IMR-90 (cell line): Measurements from ENCODE around the gene ZNF587B. TPM values are rescaled to one million over a fixed set of nuclear protein-coding genes. Genes with fewer than 3 reads are reported as not detected.

ENCODE experiments used
- ATAC-seq: fragments of 200-7000 bp; cut with Tn5 transposase; 2 replicates; pipeline ENCODE4 v1.9.1; 2020; ENCODE audit warnings: low read depth, mild to moderate bottlenecking, moderate library complexity
- BruUV-seq: library from RNA; stranded (reverse); fragments of 400-500 nt; replicated peaks from 2 replicates; lab custom pipeline; 2021; lab: Mats Ljungman, UMichigan
- CTCF ChIA-PET: fragments of 300-600 bp; formaldehyde crosslinking; extraction: SDS; loops from one replicate; lab custom pipeline; 2021; ENCODE audit warnings: antibody characterized with exemption; lab: Yijun Ruan, JAX
- POLR2A ChIA-PET: fragments of 300-600 bp; sonication (Branson Sonifier 250); formaldehyde crosslinking; loops from one replicate; lab custom pipeline; 2022; ENCODE audit warnings: antibody characterized with exemption; ENCODE audit not compliant: unreplicated experiment; lab: Charles Lee
- DNase-seq: peaks from one replicate; pipeline ENCODE4 v3.0.0; 2013
- H2AFZ ChIP-seq: replicated peaks from 2 replicates; pipeline ENCODE3; 2013; ENCODE audit warnings: low read length, mild to moderate bottlenecking; ENCODE audit not compliant: poor library complexity
- H2AK5ac ChIP-seq: 2 replicates; pipeline ENCODE4 v1.6.1; 2013; ENCODE audit warnings: low read depth, low read length, inconsistent platforms
- H2AK9ac ChIP-seq: replicated peaks from 2 replicates; pipeline ENCODE3; 2013; ENCODE audit warnings: mild to moderate bottlenecking, low read depth, low read length, moderate library complexity; ENCODE audit not compliant: poor library complexity
- H2BK120ac ChIP-seq: 2 replicates; pipeline ENCODE4 v1.6.1; 2013; ENCODE audit warnings: low read depth, low read length, inconsistent platforms
- H2BK15ac ChIP-seq: 3 replicates; pipeline ENCODE4 v1.6.1; 2013; ENCODE audit warnings: low read depth, low read length, inconsistent platforms
- H2BK20ac ChIP-seq: 2 replicates; pipeline ENCODE4 v1.6.1; 2013; ENCODE audit warnings: low read depth, mild to moderate bottlenecking, inconsistent platforms, low read length, moderate library complexity
- H2BK5ac ChIP-seq: 2 replicates; pipeline ENCODE4 v1.6.1; 2013; ENCODE audit warnings: mild to moderate bottlenecking, low read depth, low read length, inconsistent platforms; ENCODE audit not compliant: poor library complexity, severe bottlenecking
- H3K14ac ChIP-seq: replicated peaks from 2 replicates; pipeline ENCODE4 v1.6.1; 2013; ENCODE audit warnings: low read depth, low read length, inconsistent platforms
- H3K18ac ChIP-seq: 2 replicates; pipeline ENCODE4 v1.6.1; 2013; ENCODE audit warnings: low read depth, low read length, control low read depth
- H3K23ac ChIP-seq: 2 replicates; pipeline ENCODE4 v1.6.1; 2013; ENCODE audit warnings: low read depth, low read length, inconsistent platforms
- H3K27ac ChIP-seq: 2 replicates; pipeline ENCODE4 v1.5.1; 2013; ENCODE audit warnings: mild to moderate bottlenecking, control low read depth, low read length; ENCODE audit not compliant: insufficient read depth
- H3K27me3 ChIP-seq: 2 replicates; pipeline ENCODE4 v1.6.1; 2013; ENCODE audit warnings: low read length; ENCODE audit not compliant: control insufficient read depth, insufficient read depth
- H3K36me3 ChIP-seq: 2 replicates; pipeline ENCODE4 v1.6.1; 2013; ENCODE audit warnings: low read length, mixed read lengths; ENCODE audit not compliant: control insufficient read depth, insufficient read depth
- H3K4ac ChIP-seq: 2 replicates; pipeline ENCODE4 v1.6.1; 2013; ENCODE audit warnings: low read depth, low read length, inconsistent platforms
- H3K4me1 ChIP-seq: 2 replicates; pipeline ENCODE4 v1.6.1; 2013; ENCODE audit warnings: low read length, mixed read lengths; ENCODE audit not compliant: control insufficient read depth, insufficient read depth
- H3K4me2 ChIP-seq: 2 replicates; pipeline ENCODE4 v1.6.1; 2013; ENCODE audit warnings: low read depth, mild to moderate bottlenecking, control low read depth, low read length, moderate library complexity
- H3K4me3 ChIP-seq: 2 replicates; pipeline ENCODE4 v1.5.1; 2013; ENCODE audit warnings: low read depth, mild to moderate bottlenecking, control low read depth, low read length, moderate library complexity; ENCODE audit not compliant: insufficient read depth
- H3K56ac ChIP-seq: 2 replicates; pipeline ENCODE4 v1.6.1; 2013; ENCODE audit warnings: low read length, inconsistent platforms; ENCODE audit not compliant: insufficient read depth; ENCODE audit errors: extremely low read depth
- H3K79me1 ChIP-seq, 2 experiments: 2 replicates each; pipeline ENCODE4 v1.6.1; 2013; ENCODE audit warnings: low read length in 2 of 2, inconsistent platforms in 1 of 2, low read depth in 1 of 2
- H3K9ac ChIP-seq: 2 replicates; pipeline ENCODE4 v1.6.1; 2013; ENCODE audit warnings: low read depth, low read length, control low read depth
- H3K9me1 ChIP-seq: 2 replicates; pipeline ENCODE4 v1.6.1; 2013; ENCODE audit warnings: low read length, inconsistent platforms; ENCODE audit not compliant: insufficient read depth
- H3K9me3 ChIP-seq: 2 replicates; pipeline ENCODE4 v1.6.1; 2013; ENCODE audit warnings: low read length; ENCODE audit not compliant: control insufficient read depth, insufficient read depth
- H4K20me1 ChIP-seq: 2 replicates; pipeline ENCODE4 v1.6.1; 2013; ENCODE audit warnings: low read length, inconsistent platforms; ENCODE audit not compliant: insufficient read depth
- H4K5ac ChIP-seq: 2 replicates; pipeline ENCODE4 v1.6.1; 2013; ENCODE audit warnings: mild to moderate bottlenecking, low read depth, low read length, control low read depth
- H4K8ac ChIP-seq, 2 experiments: 2 replicates each; pipeline ENCODE4 v1.6.1; 2013; ENCODE audit warnings: low read depth in 2 of 2, low read length in 2 of 2, control low read depth in 1 of 2, inconsistent platforms in 1 of 2
- H4K91ac ChIP-seq: 2 replicates; pipeline ENCODE4 v1.6.1; 2013; ENCODE audit warnings: low read depth, low read length, inconsistent platforms; ENCODE audit not compliant: insufficient read depth
- CEBPB ChIP-seq: IDR thresholded peaks from 2 replicates; pipeline ENCODE4 v1.6.1; 2012; ENCODE audit warnings: low read depth, low read length, improper control_type of control experiment
- MAFK ChIP-seq: IDR thresholded peaks from 2 replicates; pipeline ENCODE4 v1.6.1; 2012; ENCODE audit warnings: low read depth, low read length, improper control_type of control experiment
- MAZ ChIP-seq: IDR thresholded peaks from 2 replicates; pipeline ENCODE4 v1.6.1; 2012; ENCODE audit warnings: low read depth, mild to moderate bottlenecking, low read length, improper control_type of control experiment, moderate library complexity, borderline replicate concordance
- MXI1 ChIP-seq: IDR thresholded peaks from 2 replicates; pipeline ENCODE4 v1.6.1; 2012; ENCODE audit warnings: low read depth, mild to moderate bottlenecking, low read length, moderate library complexity, borderline replicate concordance
- NFE2L2 ChIP-seq: fragments of 150-350 bp; IDR thresholded peaks from 2 replicates; pipeline ENCODE4 v1.6.1; 2016; ENCODE audit warnings: low read depth, mild to moderate bottlenecking, low read length
- SMC3 ChIP-seq: fragments of 150-350 bp; IDR thresholded peaks from 2 replicates; pipeline ENCODE4 v1.6.1; 2016; ENCODE audit warnings: low read depth, mild to moderate bottlenecking, antibody characterized with exemption, low read length, moderate library complexity
- WGBS, 2 experiments: methylation state at CpG; one replicate each; pipeline versions ENCODE4 v1.1.5 to v1.1.7; 2013; ENCODE audit warnings: missing lambda C conversion rate in 2 of 2; ENCODE audit not compliant: insufficient read length in 1 of 2; ENCODE audit errors: extremely low coverage in 2 of 2; 5-methylcytosine and 5-hydroxymethylcytosine counted together
- dilution Hi-C: fragments of 300-500 bp; cut with HindIII; formaldehyde crosslinking; loops from one replicate; pipeline ENCODE4 v1.14.3; 2018; ENCODE audit warnings: low sequenced_read_pairs; ENCODE audit not compliant: unreplicated experiment
- in situ Hi-C: fragments of 300-500 bp; cut with MboI; formaldehyde crosslinking; loops from 3 replicates; pipeline ENCODE4 v1.14.3; 2019; ENCODE audit warnings: low sequenced_read_pairs, inconsistent platforms, mixed read lengths
- intact Hi-C: fragments of 100-400 bp; cut with micrococcal nuclease; formaldehyde crosslinking; loops from 2 replicates; pipeline ENCODE4 v1.10.0; 2022
- polyA plus RNA-seq, 3 experiments: library from polyadenylated mRNA; depleted of rRNA; stranded (reverse); fragments of >200 nt; gene quantifications; 2 replicates each; pipeline ENCODE4 v1.2.3, GENCODE V29; 2012; ENCODE audit warnings: low replicate concordance in 1 of 3
- total RNA-seq: library from RNA; depleted of rRNA; stranded (reverse); fragments of >200 nt; gene quantifications from 2 replicates; pipeline ENCODE4 v1.2.3, GENCODE V29; 2012

ZNF587B gene
- total and polyA plus RNA-seq, 2 of the 4 experiments (the other 2 are of a cell fraction): 3.7 to 33.9 TPM

- Histone ChIP-seq H3K27me3 (no peaks in the 10 kb centered on the region), H3K9ac (no peak overlapping the region), H3K4ac (peak overlapping the region; percentile 51; the same call in 1 of the 2 replicates), H3K79me1 (peaks cover 18 to 34% of the 10 kb centered on the region in 2 experiments), H2BK120ac (no peak overlapping the region), H2AK9ac (no peak overlapping the region), H4K5ac (no peak overlapping the region), H4K91ac (0 out of 2 replicates have a peak overlapping the region, but pooled peaks have one; percentile 12), H3K18ac (no peak overlapping the region), H3K36me3 (peaks cover 3% of the 10 kb centered on the region), H4K20me1 (no peaks in the 10 kb centered on the region), H2BK20ac (no peak overlapping the region), H2BK5ac (no peak overlapping the region), H3K4me2 (no peak overlapping the region), H3K4me3 (no peak overlapping the region), H3K27ac (0 out of 2 replicates have a peak overlapping the region, but pooled peaks have one; percentile 28), H3K9me3 (no peaks in the 10 kb centered on the region), H3K14ac (no peak overlapping the region), H3K9me1 (no peaks in the 10 kb centered on the region; the same call in 1 of the 2 replicates), H3K56ac (no peak overlapping the region), H2BK15ac (no peak overlapping the region), H3K4me1 (peaks cover 6% of the 10 kb centered on the region), H2AFZ (no peak overlapping the region), H2AK5ac (peak overlapping the region; percentile 70), H3K23ac (no peak overlapping the region), H4K8ac (no peak overlapping the region)
- intact Hi-C loops: no loop called here
- ATAC-seq (no peak), DNase-seq (no peak)
- BruUV-seq: no TSS peak
- POLR2A ChIA-PET: no interaction called here
- in situ Hi-C loops: no loop called here
- TF ChIP-seq MAFK (no peak), CEBPB (no peak), MAZ (no peak), NFE2L2 (no peak), SMC3 (no peak), MXI1 (no peak)
- no CpG with 5 or more reads among the region's 4 CpGs for WGBS, 2 experiments
- CTCF ChIA-PET: interaction anchor here (0.5 kb wide), 1 partner anchor 10 kb away, joined by 3 read pairs; no protein-coding TSS in a partner anchor
- dilution Hi-C loops: no loop called here
Measured at GRCh38 chr19:57802269-57802668, 27.8 kb upstream of the ZNF587B start.
